NT2/D1 (cell line): ENCODE data around the gene RND2.
A peak's percentile ranks its signal among the peaks of the same experiment; 100 is the strongest.

Source experiments
- DNase-seq: peaks from one replicate; pipeline ENCODE4 v3.0.0-alpha.2; 2011; ENCODE audit warnings: low read depth, low spot score
- H3K27me3 ChIP-seq: 2 replicates; pipeline ENCODE4 v1.6.0; 2011; ENCODE audit warnings: mild to moderate bottlenecking; ENCODE audit not compliant: insufficient read length, insufficient read depth
- H3K36me3 ChIP-seq: 2 replicates; pipeline ENCODE4 v1.6.1; 2011; ENCODE audit warnings: mild to moderate bottlenecking, low read length, mixed read lengths; ENCODE audit not compliant: insufficient read depth, insufficient read length
- H3K4me1 ChIP-seq: 2 replicates; pipeline ENCODE4 v1.5.1; 2011; ENCODE audit not compliant: insufficient read depth, insufficient read length
- H3K4me3 ChIP-seq: 2 replicates; pipeline ENCODE4 v1.5.1; 2011; ENCODE audit warnings: low read depth; ENCODE audit not compliant: insufficient read length
- H3K9ac ChIP-seq: 2 replicates; pipeline ENCODE4 v1.6.0; 2011; ENCODE audit warnings: low read depth; ENCODE audit not compliant: insufficient read length
- H3K9me3 ChIP-seq: 2 replicates; pipeline ENCODE4 v1.5.1; 2011; ENCODE audit warnings: mild to moderate bottlenecking, low read length; ENCODE audit not compliant: insufficient read depth
- SUZ12 ChIP-seq: IDR thresholded peaks from 2 replicates; pipeline ENCODE4 v1.6.1; 2011; ENCODE audit not compliant: insufficient read length, insufficient read depth; ENCODE audit errors: extremely low read depth
- YY1 ChIP-seq: IDR thresholded peaks from 2 replicates; pipeline ENCODE4 v1.6.1; 2011; ENCODE audit not compliant: insufficient read length, insufficient read depth
- ZNF274 ChIP-seq: IDR thresholded peaks from 2 replicates; pipeline ENCODE4 v1.6.1; 2011; ENCODE audit warnings: mild to moderate bottlenecking, low read depth, low read length

The RND2 gene

GRCh38 chr17:43011728-43012472 lies 13.1 kb upstream of the RND2 start:
- H3K9me3 ChIP-seq, result no peaks in the 10 kb centered on the region
- no peak for DNase-seq
- H3K36me3 ChIP-seq, result peaks cover 41% of the 10 kb centered on the region
- TF ChIP-seq SUZ12 (no peak), ZNF274 (no peak), YY1 (no peak)
- peak overlapping the region; percentile 7 for H3K9ac ChIP-seq
- H3K4me1 ChIP-seq, result peaks cover 20% of the 10 kb centered on the region
- no peaks in the 10 kb centered on the region for H3K27me3 ChIP-seq
- peak overlapping the region; percentile 3 for H3K4me3 ChIP-seq

DNA sequence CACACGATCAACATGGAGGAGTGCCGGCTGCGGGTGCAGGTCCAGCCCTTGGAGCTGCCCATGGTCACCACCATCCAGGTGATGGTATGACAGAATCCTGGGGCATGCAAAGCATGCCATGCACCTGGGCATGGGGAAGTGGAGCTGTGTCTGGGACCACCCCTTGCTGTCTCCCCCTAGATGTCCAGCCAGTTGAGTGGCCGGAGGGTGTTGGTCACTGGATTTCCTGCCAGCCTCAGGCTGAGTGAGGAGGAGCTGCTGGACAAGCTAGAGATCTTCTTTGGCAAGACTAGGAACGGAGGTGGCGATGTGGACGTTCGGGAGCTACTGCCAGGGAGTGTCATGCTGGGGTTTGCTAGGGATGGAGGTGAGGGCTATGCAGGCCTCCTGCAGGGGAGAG lies 11.7 kb upstream of the RND2 start:
- TF ChIP-seq SUZ12 (no peak), ZNF274 (no peak), YY1 (no peak)
- H3K4me1 ChIP-seq, result peaks cover 24% of the 10 kb centered on the region
- no peaks in the 10 kb centered on the region for H3K27me3 ChIP-seq
- H3K9ac ChIP-seq, result no peak overlapping the region
- no peaks in the 10 kb centered on the region for H3K9me3 ChIP-seq
- DNase-seq, result no peak
- peaks cover 50% of the 10 kb centered on the region for H3K36me3 ChIP-seq
- no peak overlapping the region for H3K4me3 ChIP-seq

DNA sequence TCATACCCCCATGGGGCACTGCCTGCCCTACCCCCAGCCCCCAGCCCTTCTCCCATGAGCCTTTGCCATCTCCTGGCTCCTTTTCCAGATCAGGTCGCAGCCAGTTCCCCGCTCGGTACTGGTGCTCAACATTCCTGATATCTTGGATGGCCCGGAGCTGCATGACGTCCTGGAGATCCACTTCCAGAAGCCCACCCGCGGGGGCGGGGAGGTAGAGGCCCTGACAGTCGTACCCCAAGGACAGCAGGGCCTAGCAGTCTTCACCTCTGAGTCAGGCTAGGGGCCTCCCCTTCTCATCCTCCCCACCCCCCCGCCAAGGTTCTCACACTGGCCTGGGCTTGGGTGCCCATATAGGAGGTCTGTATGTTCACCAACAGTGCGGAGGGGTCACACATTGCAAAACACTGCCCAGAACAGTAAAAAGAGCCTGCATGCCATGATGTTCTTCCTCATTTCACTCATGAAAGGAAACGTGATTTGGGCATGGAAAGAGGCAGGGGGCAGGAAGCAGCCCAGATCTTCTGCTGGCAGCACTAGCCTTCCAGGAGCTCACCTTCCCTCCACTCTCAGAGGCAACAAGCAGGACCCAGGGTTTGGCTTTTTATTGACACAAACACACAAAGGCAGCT lies 10.9 kb upstream of the RND2 start:
- DNase-seq, result no peak
- Histone ChIP-seq H3K9ac (no peak overlapping the region), H3K4me1 (peaks cover 28% of the 10 kb centered on the region), H3K4me3 (no peak overlapping the region), H3K27me3 (no peaks in the 10 kb centered on the region), H3K36me3 (peaks cover 53% of the 10 kb centered on the region), H3K9me3 (no peaks in the 10 kb centered on the region)
- TF ChIP-seq SUZ12, result no peak
- no peak for TF ChIP-seq YY1

DNA sequence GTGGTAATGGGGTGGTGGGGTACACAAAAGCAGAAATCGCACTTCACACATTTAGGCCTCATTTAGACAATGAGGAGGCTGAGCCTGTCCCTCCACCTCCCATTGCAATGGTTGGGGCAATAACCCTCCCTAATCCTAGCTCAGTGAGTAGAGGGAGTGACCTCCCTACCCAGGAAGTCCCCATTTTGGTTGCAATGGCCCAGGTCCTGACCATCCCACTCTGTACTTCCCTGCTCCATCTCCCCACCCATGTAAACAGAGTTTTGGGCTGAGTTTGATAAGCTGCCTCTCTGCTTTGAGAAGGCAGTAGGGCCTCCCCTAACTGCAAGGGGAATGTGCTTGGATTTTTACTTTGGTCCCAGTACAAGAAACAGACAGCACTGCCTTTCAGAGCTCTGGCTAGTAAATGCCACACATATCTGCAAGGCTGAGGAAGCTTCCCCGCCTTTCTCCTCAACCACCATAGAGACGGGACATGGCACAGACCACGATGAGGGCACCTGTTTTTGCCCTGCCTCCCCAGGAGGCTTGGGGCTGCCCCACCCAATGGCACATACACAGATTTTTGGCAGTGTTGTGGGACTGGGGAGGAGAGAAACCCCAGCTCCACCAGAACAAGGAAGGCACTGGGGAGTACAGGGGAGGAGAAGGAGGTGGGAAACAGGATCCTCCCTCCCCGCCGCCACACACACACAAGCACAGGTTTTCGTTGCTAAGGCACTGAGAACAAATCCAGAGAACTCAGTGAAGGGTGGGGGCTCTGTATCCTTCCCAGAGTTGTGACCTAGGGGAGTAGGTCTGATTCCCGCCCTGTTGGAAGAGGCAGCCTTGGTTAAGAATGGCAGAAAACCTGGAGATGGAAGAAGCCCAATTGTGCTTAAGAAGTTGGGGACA lies 10.1 kb upstream of the RND2 start:
- Histone ChIP-seq H3K27me3 (no peaks in the 10 kb centered on the region), H3K4me3 (no peak overlapping the region)
- no peak for TF ChIP-seq ZNF274
- TF ChIP-seq SUZ12, result no peak
- TF ChIP-seq YY1, result no peak

GRCh38 chr17:43015579-43015978 lies 9.5 kb upstream of the RND2 start:
- TF ChIP-seq ZNF274 (no peak), SUZ12 (no peak), YY1 (no peak)
- H3K9me3 ChIP-seq, result no peaks in the 10 kb centered on the region
- H3K27me3 ChIP-seq, result no peaks in the 10 kb centered on the region
- peaks cover 61% of the 10 kb centered on the region for H3K36me3 ChIP-seq
- no peak overlapping the region for H3K4me3 ChIP-seq
- no peak for DNase-seq
- H3K4me1 ChIP-seq, result peaks cover 37% of the 10 kb centered on the region
- no peak overlapping the region for H3K9ac ChIP-seq

More for the DNA sequence above, 10.1 kb upstream of the RND2 start:
- Histone ChIP-seq H3K4me1 (peaks cover 34% of the 10 kb centered on the region), H3K9ac (no peak overlapping the region), H3K9me3 (no peaks in the 10 kb centered on the region), H3K36me3 (peaks cover 59% of the 10 kb centered on the region)
- DNase-seq, result no peak

DNA sequence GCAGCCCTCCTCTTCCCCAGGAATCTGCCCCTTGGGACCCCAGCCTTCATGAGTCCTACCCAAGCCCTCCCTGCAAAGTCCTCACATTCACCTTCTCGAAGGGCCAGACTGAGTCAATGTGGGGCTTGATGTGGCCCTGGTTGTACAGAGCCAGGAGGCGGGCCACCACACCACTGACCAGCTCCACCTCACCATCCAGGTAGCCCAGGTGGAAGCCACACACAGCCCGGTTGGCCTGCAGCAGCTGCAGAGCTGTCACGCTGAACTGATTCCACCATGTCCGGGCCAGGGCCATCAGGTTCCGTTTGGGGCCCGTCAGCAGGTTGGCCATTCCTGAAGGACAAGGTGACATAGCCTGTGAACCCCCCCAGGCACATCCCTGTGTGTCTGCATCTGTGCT lies 8.8 kb upstream of the RND2 start:
- Histone ChIP-seq H3K4me3 (no peak overlapping the region), H3K36me3 (peaks cover 61% of the 10 kb centered on the region), H3K9ac (no peak overlapping the region), H3K4me1 (peaks cover 37% of the 10 kb centered on the region), H3K9me3 (no peaks in the 10 kb centered on the region), H3K27me3 (no peaks in the 10 kb centered on the region)
- TF ChIP-seq ZNF274 (no peak), SUZ12 (no peak), YY1 (no peak)
- DNase-seq, result no peak
